ENCODE results near the gene PASK. TPM values are rescaled to one million over a fixed set of nuclear protein-coding genes. Genes with fewer than 3 reads are reported as not detected.

Gene PASK
- total RNA-seq, 2 experiments from 2014 or later, result 26.8 to 84.3 TPM

DNA sequence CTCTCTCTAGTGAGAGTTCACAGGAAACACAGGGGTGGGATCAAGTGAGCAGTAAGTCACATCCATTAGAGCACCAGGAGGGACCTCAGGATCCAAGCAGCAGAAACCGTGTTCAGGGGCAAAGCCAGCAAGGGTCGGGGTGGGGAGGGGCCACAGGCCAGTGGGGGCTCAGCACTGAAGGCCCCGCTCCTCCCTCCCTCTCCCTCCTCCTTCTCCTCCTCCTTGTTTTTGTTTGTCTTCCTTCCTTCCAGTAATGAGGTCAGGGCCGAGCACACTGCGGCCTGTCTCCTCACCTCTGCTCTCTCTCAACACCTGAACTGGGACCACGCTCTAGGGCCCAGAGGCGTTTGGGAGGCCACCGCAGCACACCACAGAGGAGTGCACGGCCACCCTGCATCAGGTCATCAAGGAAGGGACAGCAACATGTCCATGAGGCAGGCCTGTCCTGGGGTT is 68.1 kb downstream of the PASK start:
- CTCF ChIA-PET (ENCODE audit: unreplicated experiment), result no interaction called here

GRCh38 chr2:241080405-241081189 is 68.7 kb downstream of the PASK start:
- Histone ChIP-seq H4K20me1 (ENCODE audit: insufficient read depth, low read length) (no peaks in the 10 kb centered on the region), H3K9me2 (ENCODE audit: insufficient read depth, low read length) (no peaks in the 10 kb centered on the region), H3K4me2 (ENCODE audit: low read length) (no peak overlapping the region), H2AFZ (ENCODE audit: low read length) (no peak overlapping the region), H3K4me3 (ENCODE audit: low read depth, low read length, poor library complexity, severe bottlenecking) (no peak overlapping the region), H3K27ac (ENCODE audit: low read depth, low read length, poor library complexity, severe bottlenecking) (no peak overlapping the region), H3K36me3 (ENCODE audit: insufficient read depth, low read length) (no peaks in the 10 kb centered on the region), H3K9me3 (ENCODE audit: low read length) (no peaks in the 10 kb centered on the region), H3K79me2 (ENCODE audit: insufficient read depth, low read depth, low read length) (no peaks in the 10 kb centered on the region), H3K4me1 (ENCODE audit: insufficient read depth, low read length, poor library complexity, severe bottlenecking) (peaks cover 7% of the 10 kb centered on the region)
- intact Hi-C loops (cut with micrococcal nuclease; ENCODE audit: unreplicated experiment), result no loop called here
- TF ChIP-seq EZH2phosphoT487 (IDR thresholded peaks at IDR 0.05; ENCODE audit: borderline replicate concordance, low read depth, low read length), result no peak
- no peak for TF ChIP-seq CTCF (conservative IDR thresholded peaks at IDR 0.05; ENCODE audit: low read length)
- ChIA-PET POLR2A (no interaction called here), CTCF (ENCODE audit: unreplicated experiment) (no interaction called here)
- no TSS peak for BruUV-seq (replicated peaks)
- DNase-seq (ENCODE audit: low spot score), result no peak

More for the DNA sequence above, 68.1 kb downstream of the PASK start:
- Histone ChIP-seq H3K36me3 (ENCODE audit: insufficient read depth, low read length) (peaks cover 3% of the 10 kb centered on the region; the same call in 1 of the 2 replicates), H3K4me2 (ENCODE audit: low read length) (no peak overlapping the region), H3K9me2 (ENCODE audit: insufficient read depth, low read length) (no peaks in the 10 kb centered on the region), H3K4me3 (ENCODE audit: low read depth, low read length, poor library complexity, severe bottlenecking) (no peak overlapping the region), H3K79me2 (ENCODE audit: insufficient read depth, low read depth, low read length) (no peaks in the 10 kb centered on the region), H2AFZ (ENCODE audit: low read length) (no peak overlapping the region), H4K20me1 (ENCODE audit: insufficient read depth, low read length) (no peaks in the 10 kb centered on the region), H3K4me1 (ENCODE audit: insufficient read depth, low read length, poor library complexity, severe bottlenecking) (peaks cover 7% of the 10 kb centered on the region), H3K27ac (ENCODE audit: low read depth, low read length, poor library complexity, severe bottlenecking) (no peak overlapping the region), H3K9me3 (ENCODE audit: low read length) (no peaks in the 10 kb centered on the region)
- no peak for DNase-seq (ENCODE audit: low spot score)
- BruUV-seq (replicated peaks), result no TSS peak
- POLR2A ChIA-PET, result no interaction called here
- TF ChIP-seq CTCF (conservative IDR thresholded peaks at IDR 0.05; ENCODE audit: low read length) (no peak), EZH2phosphoT487 (IDR thresholded peaks at IDR 0.05; ENCODE audit: borderline replicate concordance, low read depth, low read length) (no peak)
- intact Hi-C loops (cut with micrococcal nuclease; ENCODE audit: unreplicated experiment), result no loop called here

DNA sequence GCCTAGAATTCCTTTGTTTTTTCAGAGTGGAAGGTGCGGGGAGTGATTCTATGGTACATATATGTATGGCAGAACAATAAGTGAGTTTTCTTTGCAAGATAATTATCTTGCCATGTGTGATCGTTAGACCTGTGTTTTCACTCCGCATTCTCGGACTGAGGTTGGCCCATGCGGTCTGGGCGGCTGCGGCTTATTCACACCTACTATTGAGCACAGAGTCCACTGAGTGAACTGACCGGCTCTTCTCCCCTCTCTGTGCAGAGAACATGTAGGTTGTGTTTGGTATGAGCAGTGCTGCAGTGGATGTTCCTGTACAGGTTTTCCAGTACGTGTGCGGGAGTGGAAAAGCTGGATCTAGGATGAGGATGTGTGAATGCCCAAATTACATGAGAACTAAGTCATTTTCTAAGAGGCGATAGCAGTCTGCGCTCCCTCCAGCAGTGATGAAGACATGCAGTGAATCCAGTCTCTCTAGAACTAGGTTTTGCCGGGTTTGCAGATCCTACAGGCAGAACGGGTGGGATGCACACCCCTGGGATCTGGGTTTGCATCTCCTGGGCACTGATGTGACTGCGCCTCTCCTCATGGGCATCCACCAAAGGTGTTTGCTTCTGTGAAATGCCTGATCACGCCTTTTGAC is 74.3 kb downstream of the PASK start:
- H3K4me3 ChIP-seq (ENCODE audit: low read depth, low read length, poor library complexity, severe bottlenecking), result no peak overlapping the region
- no peak overlapping the region for H2AFZ ChIP-seq (ENCODE audit: low read length)
- ChIA-PET CTCF (ENCODE audit: unreplicated experiment) (no interaction called here), POLR2A (no interaction called here)
- intact Hi-C loops (cut with micrococcal nuclease; ENCODE audit: unreplicated experiment), result no loop called here
- no peak for TF ChIP-seq EZH2phosphoT487 (IDR thresholded peaks at IDR 0.05; ENCODE audit: borderline replicate concordance, low read depth, low read length)
- no peak for TF ChIP-seq CTCF (conservative IDR thresholded peaks at IDR 0.05; ENCODE audit: low read length)
- no peak overlapping the region for H3K27ac ChIP-seq (ENCODE audit: low read depth, low read length, poor library complexity, severe bottlenecking)
- H3K9me3 ChIP-seq (ENCODE audit: low read length), result no peaks in the 10 kb centered on the region
- H3K4me2 ChIP-seq (ENCODE audit: low read length), result no peak overlapping the region
- no peaks in the 10 kb centered on the region for H3K36me3 ChIP-seq (ENCODE audit: insufficient read depth, low read length)
- H3K9me2 ChIP-seq (ENCODE audit: insufficient read depth, low read length), result no peaks in the 10 kb centered on the region
- H3K4me1 ChIP-seq (ENCODE audit: insufficient read depth, low read length, poor library complexity, severe bottlenecking), result peaks cover 7% of the 10 kb centered on the region
- no TSS peak for BruUV-seq (replicated peaks)
- no peaks in the 10 kb centered on the region; the same call in 1 of the 2 replicates for H4K20me1 ChIP-seq (ENCODE audit: insufficient read depth, low read length)
- DNase-seq (ENCODE audit: low spot score), result no peak
- no peaks in the 10 kb centered on the region for H3K79me2 ChIP-seq (ENCODE audit: insufficient read depth, low read depth, low read length)
